GM12801 (cell line): Measurements from ENCODE around the gene VAPB.

Experiments used
- CTCF ChIP-seq: IDR thresholded peaks from one replicate; pipeline ENCODE4 v1.5.1; 2011; ENCODE audit warnings: control low read depth; ENCODE audit not compliant: insufficient read length; ENCODE audit errors: extremely low read depth

Gene VAPB

GRCh38 chr20:58424218-58424969, 35.4 kb downstream of the VAPB start:
- no peak for TF ChIP-seq CTCF

- no peak for TF ChIP-seq CTCF
These were observed 39.3 kb downstream of the VAPB start for GRCh38 chr20:58428364-58428763.

- TF ChIP-seq CTCF = no peak
These were observed 40.3 kb downstream of the VAPB start for GRCh38 chr20:58429303-58429702.

- no peak for TF ChIP-seq CTCF
These were observed 42.1 kb downstream of the VAPB start for GRCh38 chr20:58431134-58431533.

GRCh38 chr20:58432186-58432954, 43.3 kb downstream of the VAPB start:
- no peak for TF ChIP-seq CTCF

- no peak for TF ChIP-seq CTCF
These were observed 44.1 kb downstream of the VAPB start for GRCh38 chr20:58433029-58433647.

GRCh38 chr20:58433759-58434158, 44.7 kb downstream of the VAPB start:
- TF ChIP-seq CTCF = no peak
